Neural crest cell (in vitro differentiated cells): ENCODE data around the gene SASH1. TPM values are rescaled to one million over a fixed set of nuclear protein-coding genes. Genes with fewer than 3 reads are reported as not detected.
"Not testable (repeated sequence)": the region's sequence is repeated elsewhere in the genome, so short reads cannot be mapped to it uniquely, and the experiment has no call there.

ENCODE experiments used
- DNase-seq: peaks from one replicate; pipeline ENCODE4 v3.0.0; 2021; ENCODE audit warnings: low read depth, mixed read lengths, low spot score
- H3K27ac Mint-ChIP-seq: one replicate; pipeline ENCODE4 v1.8.0; 2021; ENCODE audit warnings: mild to moderate bottlenecking, mixed read lengths; ENCODE audit not compliant: unreplicated experiment
- H3K27me3 Mint-ChIP-seq: 2 replicates; pipeline ENCODE4 v1.8.0; 2021; ENCODE audit warnings: low read depth, mild to moderate bottlenecking, mixed read lengths
- H3K36me3 Mint-ChIP-seq: 2 replicates; pipeline ENCODE4 v1.8.0; 2021; ENCODE audit warnings: low read depth, mild to moderate bottlenecking, mixed read lengths
- H3K4me1 Mint-ChIP-seq: 2 replicates; pipeline ENCODE4 v1.8.0; 2021; ENCODE audit warnings: mixed read lengths
- H3K4me3 Mint-ChIP-seq: one replicate; pipeline ENCODE4 v1.8.0; 2021; ENCODE audit warnings: mild to moderate bottlenecking, mixed read lengths
- H3K9me3 Mint-ChIP-seq: 2 replicates; pipeline ENCODE4 v1.8.0; 2021; ENCODE audit warnings: mixed read lengths
- CTCF ChIP-seq: fragments of 200-600 bp; sonication (generic); conservative IDR thresholded peaks from 2 replicates; pipeline ENCODE4 v1.5.0; 2021; ENCODE audit warnings: antibody characterized with exemption, mild to moderate bottlenecking
- total RNA-seq: library from RNA; stranded (reverse); gene quantifications from 2 replicates; pipeline ENCODE4 v1.2.1, GENCODE V29; 2021

SASH1 gene
- total RNA-seq, 1 donor from 2014 or later: 90.0 TPM

GRCh38 chr6:148389917-148390316 is 47.3 kb downstream of the SASH1 start:
- Mint-ChIP-seq H3K9me3 (no peaks in the 10 kb centered on the region), H3K27ac (peak overlapping the region; percentile 62), H3K36me3 (peaks cover 13% of the 10 kb centered on the region), H3K27me3 (no peaks in the 10 kb centered on the region), H3K4me3 (no peak overlapping the region), H3K4me1 (peaks cover 42% of the 10 kb centered on the region)
- DNase-seq: no peak
- TF ChIP-seq CTCF: no peak

DNA sequence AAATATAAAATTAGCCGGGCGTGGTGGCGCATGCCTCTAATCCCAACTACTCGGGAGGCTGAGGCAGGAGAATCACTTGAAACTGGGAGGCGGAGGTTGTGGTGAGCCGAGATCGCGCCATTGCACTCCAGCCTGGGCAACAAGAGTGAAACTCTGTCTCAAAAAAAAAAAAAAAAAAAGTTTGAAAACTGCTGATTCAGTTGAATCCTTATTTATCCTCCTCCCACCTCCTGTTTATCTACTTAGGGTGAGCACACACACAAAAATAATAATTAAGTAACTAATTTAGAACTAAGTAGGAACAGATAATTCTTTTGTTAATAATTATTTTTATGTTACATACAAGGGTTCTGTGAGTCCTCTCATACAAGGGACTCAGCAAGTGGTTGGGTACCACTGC is 49.5 kb downstream of the SASH1 start:
- not testable (repeated sequence) for H3K9me3 Mint-ChIP-seq, DNase-seq, H3K27ac Mint-ChIP-seq, H3K27me3 Mint-ChIP-seq, H3K4me3 Mint-ChIP-seq
- Mint-ChIP-seq H3K4me1 (peaks cover 43% of the 10 kb centered on the region), H3K36me3 (peaks cover 11% of the 10 kb centered on the region)

DNA sequence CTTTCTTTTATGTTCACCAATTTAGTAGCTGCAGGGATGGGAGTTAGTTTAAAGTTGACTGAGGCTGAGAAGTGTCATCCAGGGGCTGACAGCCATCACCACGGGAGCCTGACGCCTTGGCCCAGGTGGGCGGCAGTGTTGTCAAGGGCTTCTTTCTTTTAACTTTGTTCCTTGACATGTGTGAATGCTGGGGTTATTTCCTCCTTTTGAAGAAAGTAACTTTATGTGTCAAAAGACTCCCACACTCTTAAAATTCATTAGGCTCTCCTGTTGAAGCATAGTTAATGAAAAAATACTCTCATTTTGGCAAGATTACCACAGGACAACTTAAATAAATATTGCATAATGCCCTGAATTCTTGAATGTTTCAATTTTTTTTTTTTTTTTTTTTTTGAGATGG is 50.0 kb downstream of the SASH1 start:
- DNase-seq: no peak
- no peak for TF ChIP-seq CTCF
- Mint-ChIP-seq H3K9me3 (no peaks in the 10 kb centered on the region), H3K4me3 (no peak overlapping the region), H3K27ac (peak overlapping the region; percentile 84), H3K4me1 (peaks cover 41% of the 10 kb centered on the region), H3K27me3 (no peaks in the 10 kb centered on the region), H3K36me3 (peaks cover 11% of the 10 kb centered on the region)

DNA sequence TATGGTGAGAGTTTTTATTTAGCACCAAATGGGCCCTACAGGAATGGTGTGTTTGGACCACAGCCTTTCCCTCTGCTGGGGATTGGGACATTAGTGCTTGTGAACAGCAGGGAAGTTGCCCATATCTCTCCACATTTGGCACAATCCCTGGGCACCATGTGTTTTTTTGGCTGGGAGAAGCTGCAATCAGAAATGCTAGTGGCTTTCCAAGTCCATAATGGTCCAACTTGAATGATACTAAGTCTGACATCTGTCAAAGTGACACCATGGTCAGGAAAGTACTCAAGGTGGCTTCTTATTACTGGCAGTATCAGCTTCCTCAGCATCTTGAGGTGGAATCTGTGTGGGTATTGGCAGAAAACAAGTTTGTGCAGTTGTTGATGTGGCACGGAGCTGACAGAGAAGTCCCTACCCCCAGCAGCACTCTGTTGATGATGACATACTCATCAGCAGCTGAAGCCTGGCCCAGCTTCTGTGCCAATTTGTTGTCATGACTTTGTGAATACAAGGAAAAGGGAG is 53.0 kb downstream of the SASH1 start:
- no peak for DNase-seq
- Mint-ChIP-seq H3K4me1 (peaks cover 56% of the 10 kb centered on the region), H3K36me3 (peaks cover 8% of the 10 kb centered on the region), H3K4me3 (no peak overlapping the region), H3K27me3 (no peaks in the 10 kb centered on the region), H3K9me3 (no peaks in the 10 kb centered on the region), H3K27ac (peak overlapping the region; percentile 67)
- TF ChIP-seq CTCF: no peak

GRCh38 chr6:148396411-148396810 is 53.8 kb downstream of the SASH1 start:
- H3K4me1 Mint-ChIP-seq: peaks cover 60% of the 10 kb centered on the region
- H3K4me3 Mint-ChIP-seq: no peak overlapping the region
- no peak for DNase-seq
- peaks cover 8% of the 10 kb centered on the region for H3K36me3 Mint-ChIP-seq
- no peaks in the 10 kb centered on the region for H3K9me3 Mint-ChIP-seq
- H3K27ac Mint-ChIP-seq: no peak overlapping the region
- no peaks in the 10 kb centered on the region for H3K27me3 Mint-ChIP-seq
- TF ChIP-seq CTCF: no peak

DNA sequence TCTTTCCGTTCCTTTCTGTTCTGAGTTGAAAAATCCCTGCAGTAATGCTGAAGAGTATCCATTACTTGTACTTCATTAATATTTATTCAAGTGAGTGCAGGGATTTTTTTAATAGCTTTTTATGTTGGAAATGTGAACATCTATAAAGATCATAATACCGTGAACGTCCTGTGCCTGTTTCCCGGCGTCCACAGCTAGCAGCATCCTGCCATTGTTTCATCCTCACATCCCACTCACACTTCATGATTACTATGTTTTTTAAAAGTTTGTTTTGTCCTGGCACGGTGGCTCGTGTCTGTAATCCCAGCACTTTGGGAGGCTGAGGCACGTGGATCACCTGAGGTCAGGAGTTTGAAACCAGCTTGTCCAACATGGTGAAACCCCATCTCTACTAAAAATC is 54.3 kb downstream of the SASH1 start:
- Mint-ChIP-seq H3K27me3 (no peaks in the 10 kb centered on the region), H3K9me3 (no peaks in the 10 kb centered on the region), H3K4me3 (no peak overlapping the region), H3K36me3 (peaks cover 9% of the 10 kb centered on the region), H3K4me1 (peaks cover 65% of the 10 kb centered on the region), H3K27ac (no peak overlapping the region)
- no peak for DNase-seq
- TF ChIP-seq CTCF: no peak
